Keratinocyte (primary cell): Measurements from ENCODE around the gene STK11IP.

ENCODE experiments used
- CTCF ChIP-seq, 3 experiments: IDR thresholded peaks in 1 of 3; conservative IDR thresholded peaks in 1 of 3; optimal IDR thresholded peaks in 1 of 3; 2 replicates in 2 of 3; 3 replicates in 1 of 3; pipeline versions ENCODE3 to v1.5.1; 2011; ENCODE audit warnings: low read length in 3 of 3, mild to moderate bottlenecking in 3 of 3, moderate library complexity in 2 of 3, control low read depth in 1 of 3, inconsistent platforms in 1 of 3; ENCODE audit not compliant: insufficient read depth in 2 of 3; ENCODE audit errors: extremely low read depth in 1 of 3
- EZH2 ChIP-seq: IDR thresholded peaks from one replicate; pipeline ENCODE4 v1.6.1; 2012; ENCODE audit warnings: inconsistent platforms, mild to moderate bottlenecking, low read length, moderate library complexity

DNA sequence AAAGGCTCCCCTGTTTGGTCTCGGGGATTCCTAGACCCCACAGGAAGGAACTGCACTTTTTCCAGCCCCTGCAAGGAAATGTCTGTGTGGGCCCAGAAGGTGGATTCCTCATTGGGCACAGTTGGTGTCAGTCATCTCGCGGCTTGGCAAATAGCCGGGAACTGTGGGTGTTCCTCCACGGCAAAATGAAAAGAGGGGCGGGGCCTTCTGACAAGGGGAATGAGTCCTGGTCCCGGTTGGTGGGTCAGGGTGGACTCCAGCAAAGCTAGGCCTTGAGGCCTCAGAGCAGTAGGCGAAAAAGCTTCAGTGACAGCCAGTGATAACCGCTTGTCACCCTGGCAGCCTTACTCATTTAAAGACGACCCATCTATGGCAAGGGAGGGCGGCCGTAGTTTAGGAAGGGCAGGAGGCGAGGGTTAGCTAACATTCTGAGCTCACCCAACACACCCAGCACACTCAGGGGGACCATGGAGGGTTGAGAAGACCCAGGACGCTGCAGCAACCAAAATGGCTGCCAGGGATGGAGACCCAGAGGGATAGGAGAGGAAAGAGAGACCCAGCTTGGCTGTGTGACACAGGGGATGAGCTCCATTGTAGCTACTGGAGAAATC lies 46.2 kb downstream of the STK11IP start:
- TF ChIP-seq CTCF (optimal IDR thresholded peaks at IDR 0.05 in 1 of 3, IDR thresholded peaks at IDR 0.05 in 1 of 3, conservative IDR thresholded peaks at IDR 0.05 in 1 of 3; ENCODE audit: extremely low read depth in 1 of 3, insufficient read depth in 2 of 3, low read length in 3 of 3) (no peak), EZH2 (no peak)
